Adrenal gland (tissue), 5 donors: Measurements from ENCODE around the gene ST7.

Experiments
- CTCF ChIP-seq, 6 experiments: fragments of 450-650 bp in 4 of 6; fragments of 200-600 bp in 2 of 6; sonication (generic) in 1 of 6; IDR thresholded peaks; 1 replicate in 5 of 6; 2 replicates in 1 of 6; pipeline versions ENCODE4 v1.5.1 to v1.8.0; 2016 to 2021; ENCODE audit warnings: antibody characterized with exemption in 6 of 6, mild to moderate bottlenecking in 2 of 6, moderate library complexity in 1 of 6
- POLR2A ChIP-seq, 2 donors: fragments of 450-650 bp; IDR thresholded peaks; one replicate each; pipeline ENCODE4 v1.6.1; 2017; ENCODE audit warnings: antibody characterized with exemption in 2 of 2, mild to moderate bottlenecking in 2 of 2, moderate library complexity in 1 of 2
- donor health status: DM: no; HTN: no; CAD: no.

- TF ChIP-seq CTCF (IDR thresholded peaks at IDR 0.05) (no peak), POLR2A (IDR thresholded peaks at IDR 0.05) (no peak)
Measured at GRCh38 chr7:116952635-116953371, 498 bp upstream of the ST7 start.
